HepG2 (cell line): ENCODE results near the gene TAP1. TPM values are rescaled to one million over a fixed set of nuclear protein-coding genes. Genes with fewer than 3 reads are reported as not detected.
A peak's percentile ranks its signal among the peaks of the same experiment; 100 is the strongest.

Experiments
- CREB1 ChIP-seq, 2 experiments: fragments of 450-650 bp in 1 of 2; IDR thresholded peaks; 2 replicates each; pipeline ENCODE4 v1.6.1; 2016 to 2017; ENCODE audit warnings: control low read depth in 1 of 2, mild to moderate bottlenecking in 1 of 2, missing compliant biosample characterization in 1 of 2, missing genetic modification characterization in 1 of 2
- FOSL2 ChIP-seq: sonication (generic); formaldehyde crosslinking; IDR thresholded peaks from 2 replicates; pipeline ENCODE4 v1.4.0; 2020; ENCODE audit warnings: missing genetic modification reagents
- HINFP ChIP-seq: sonication (generic); formaldehyde crosslinking; IDR thresholded peaks from 2 replicates; pipeline ENCODE4 v1.4.0; 2020; ENCODE audit warnings: low read depth, mild to moderate bottlenecking, missing genetic modification reagents
- HNRNPUL1 ChIP-seq: fragments of 200-400 bp; formaldehyde crosslinking; IDR thresholded peaks from 2 replicates; pipeline ENCODE4 v1.6.1; 2017; ENCODE audit warnings: low read depth, mild to moderate bottlenecking, low read length, moderate library complexity
- PHF21A ChIP-seq: sonication (generic); formaldehyde crosslinking; IDR thresholded peaks from 2 replicates; pipeline ENCODE4 v1.5.0; 2020; ENCODE audit warnings: mild to moderate bottlenecking, missing genetic modification reagents
- PRDM15 ChIP-seq: sonication (generic); formaldehyde crosslinking; IDR thresholded peaks from 2 replicates; pipeline ENCODE4 v1.4.0; 2020; ENCODE audit warnings: missing genetic modification reagents
- RAD21 ChIP-seq: fragments of 450-650 bp; formaldehyde crosslinking; IDR thresholded peaks from 2 replicates; pipeline ENCODE4 v1.5.0; 2020; ENCODE audit warnings: mild to moderate bottlenecking
- TFAP4 ChIP-seq: sonication (generic); IDR thresholded peaks from 2 replicates; pipeline ENCODE4 v1.6.1; 2016; ENCODE audit warnings: low read depth, borderline replicate concordance
- ZNF556 ChIP-seq: sonication (generic); formaldehyde crosslinking; IDR thresholded peaks from 2 replicates; pipeline ENCODE4 v1.4.0; 2020; ENCODE audit warnings: mild to moderate bottlenecking, missing genetic modification reagents, borderline replicate concordance
- ZNF629 ChIP-seq: sonication (generic); formaldehyde crosslinking; conservative IDR thresholded peaks from 2 replicates; pipeline ENCODE4 v1.5.0; 2020; ENCODE audit warnings: missing genetic modification reagents
- ZSCAN31 ChIP-seq: sonication (generic); formaldehyde crosslinking; IDR thresholded peaks from 2 replicates; pipeline ENCODE4 v1.5.0; 2020; ENCODE audit warnings: low read depth, mild to moderate bottlenecking, missing genetic modification reagents
- polyA plus RNA-seq, 8 experiments: library from polyadenylated mRNA; depleted of rRNA in 3 of 8; stranded (reverse) in 7 of 8; unstranded in 1 of 8; fragments of >200 nt; fragmentation: Illumina TruSeq in 4 of 8; extraction: Trizol in 4 of 8; gene quantifications; 2 replicates each; pipeline versions ENCODE4 v1.2.1 to v1.2.3, GENCODE V29; 2011 to 2016; ENCODE audit warnings: low read depth in 4 of 8, missing spikeins in 1 of 8, mixed read lengths in 1 of 8; ENCODE audit not compliant: insufficient read depth in 1 of 8
- total RNA-seq, 5 experiments: library from RNA; depleted of rRNA; stranded (reverse); fragments of >200 nt; fragmentation: Illumina TruSeq; extraction: Trizol; gene quantifications; 2 replicates each; pipeline ENCODE4 v1.2.3, GENCODE V29; 2016; ENCODE audit warnings: low read depth in 1 of 5
- TF ChIP-seq, protein P1 (sequence below): sonication (generic); formaldehyde crosslinking; IDR thresholded peaks from 2 replicates; pipeline ENCODE4 v1.8.0; 2022; ENCODE audit warnings: mild to moderate bottlenecking, missing genetic modification reagents, borderline replicate concordance
- TF ChIP-seq, protein P2 (sequence below), 2 experiments: sonication (generic) in 1 of 2; formaldehyde crosslinking in 1 of 2; IDR thresholded peaks; 2 replicates each; pipeline versions ENCODE4 v1.4.0 to v1.6.1; 2018 to 2020; ENCODE audit warnings: missing genetic modification reagents in 2 of 2, borderline replicate concordance in 1 of 2, low read depth in 1 of 2, mild to moderate bottlenecking in 1 of 2, missing biosample characterization in 1 of 2
- TF ChIP-seq, protein P3 (sequence below): sonication (generic); formaldehyde crosslinking; IDR thresholded peaks from 2 replicates; pipeline ENCODE4 v1.5.1; 2020; ENCODE audit warnings: missing genetic modification reagents, mild to moderate bottlenecking, borderline replicate concordance

Gene TAP1
- total and polyA plus RNA-seq, 2 of the 13 experiments (the other 11 are each of a cell fraction or from before 2014, with no cell fraction given): 31.2 to 52.2 TPM

- TF ChIP-seq, protein P1, sequence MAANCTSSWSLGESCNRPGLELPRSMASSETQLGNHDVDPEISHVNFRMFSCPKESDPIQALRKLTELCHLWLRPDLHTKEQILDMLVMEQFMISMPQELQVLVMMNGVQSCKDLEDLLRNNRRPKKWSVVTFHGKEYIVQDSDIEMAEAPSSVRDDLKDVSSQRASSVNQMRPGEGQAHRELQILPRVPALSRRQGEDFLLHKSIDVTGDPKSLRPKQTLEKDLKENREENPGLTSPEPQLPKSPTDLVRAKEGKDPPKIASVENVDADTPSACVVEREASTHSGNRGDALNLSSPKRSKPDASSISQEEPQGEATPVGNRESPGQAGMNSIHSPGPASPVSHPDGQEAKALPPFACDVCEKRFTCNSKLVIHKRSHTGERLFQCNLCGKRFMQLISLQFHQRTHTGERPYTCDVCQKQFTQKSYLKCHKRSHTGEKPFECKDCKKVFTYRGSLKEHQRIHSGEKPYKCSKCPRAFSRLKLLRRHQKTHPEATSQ: no peak; the same call in 1 of the 2 replicates
- TF ChIP-seq RAD21 (CRISPR knock-in tag) (no peak), ZNF629 (CRISPR knock-in tag) (no peak), PRDM15 (peak; percentile 62), HINFP (0 out of 2 replicates have a peak, but pooled peaks have one; percentile 66), PHF21A (peak; percentile 87), CREB1 (IDR thresholded peaks at IDR 0.05) (no peak), CREB1 (CRISPR knock-in tag; IDR thresholded peaks at IDR 0.05) (peak; percentile 80), TFAP4 (peak; percentile 49; the same call in 1 of the 2 replicates), HNRNPUL1 (no peak), FOSL2 (CRISPR knock-in tag) (0 out of 2 replicates have a peak, but pooled peaks have one; percentile 5), ZNF556 (0 out of 2 replicates have a peak, but pooled peaks have one; percentile 67), ZSCAN31 (CRISPR knock-in tag) (peak; percentile 90)
- TF ChIP-seq, protein P2, sequence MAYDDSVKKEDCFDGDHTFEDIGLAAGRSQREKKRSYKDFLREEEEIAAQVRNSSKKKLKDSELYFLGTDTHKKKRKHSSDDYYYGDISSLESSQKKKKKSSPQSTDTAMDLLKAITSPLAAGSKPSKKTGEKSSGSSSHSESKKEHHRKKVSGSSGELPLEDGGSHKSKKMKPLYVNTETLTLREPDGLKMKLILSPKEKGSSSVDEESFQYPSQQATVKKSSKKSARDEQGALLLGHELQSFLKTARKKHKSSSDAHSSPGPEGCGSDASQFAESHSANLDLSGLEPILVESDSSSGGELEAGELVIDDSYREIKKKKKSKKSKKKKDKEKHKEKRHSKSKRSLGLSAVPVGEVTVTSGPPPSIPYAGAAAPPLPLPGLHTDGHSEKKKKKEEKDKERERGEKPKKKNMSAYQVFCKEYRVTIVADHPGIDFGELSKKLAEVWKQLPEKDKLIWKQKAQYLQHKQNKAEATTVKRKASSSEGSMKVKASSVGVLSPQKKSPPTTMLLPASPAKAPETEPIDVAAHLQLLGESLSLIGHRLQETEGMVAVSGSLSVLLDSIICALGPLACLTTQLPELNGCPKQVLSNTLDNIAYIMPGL (CRISPR knock-in tag; IDR thresholded peaks at IDR 0.05; ENCODE audit: borderline replicate concordance in 1 of 2, low read depth in 1 of 2): peak; percentile 54 to 87; a peak in 3 of 4 replicates
- TF ChIP-seq, protein P3, sequence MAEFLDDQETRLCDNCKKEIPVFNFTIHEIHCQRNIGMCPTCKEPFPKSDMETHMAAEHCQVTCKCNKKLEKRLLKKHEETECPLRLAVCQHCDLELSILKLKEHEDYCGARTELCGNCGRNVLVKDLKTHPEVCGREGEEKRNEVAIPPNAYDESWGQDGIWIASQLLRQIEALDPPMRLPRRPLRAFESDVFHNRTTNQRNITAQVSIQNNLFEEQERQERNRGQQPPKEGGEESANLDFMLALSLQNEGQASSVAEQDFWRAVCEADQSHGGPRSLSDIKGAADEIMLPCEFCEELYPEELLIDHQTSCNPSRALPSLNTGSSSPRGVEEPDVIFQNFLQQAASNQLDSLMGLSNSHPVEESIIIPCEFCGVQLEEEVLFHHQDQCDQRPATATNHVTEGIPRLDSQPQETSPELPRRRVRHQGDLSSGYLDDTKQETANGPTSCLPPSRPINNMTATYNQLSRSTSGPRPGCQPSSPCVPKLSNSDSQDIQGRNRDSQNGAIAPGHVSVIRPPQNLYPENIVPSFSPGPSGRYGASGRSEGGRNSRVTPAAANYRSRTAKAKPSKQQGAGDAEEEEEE (CRISPR knock-in tag): no peak; the same call in 1 of the 2 replicates
These were observed 40.8 kb upstream of the TAP1 start (continued) for GRCh38 chr6:32894085-32895005.
